ENCODE measurements around the gene MAPKAPK2. TPM values are rescaled to one million over a fixed set of nuclear protein-coding genes. Genes with fewer than 3 reads are reported as not detected.

The MAPKAPK2 gene
- total RNA-seq, 1 experiment from 2014 or later, result 72.4 TPM

GRCh38 chr1:206704226-206704625 lies 19.5 kb downstream of the MAPKAPK2 start:
- Histone ChIP-seq H3K27me3 (ENCODE audit: control insufficient read depth, insufficient read depth, low read length) (no peaks in the 10 kb centered on the region), H3K9me3 (ENCODE audit: control insufficient read depth, insufficient read depth, low read depth, low read length) (no peaks in the 10 kb centered on the region), H3K4me1 (ENCODE audit: control insufficient read depth, insufficient read depth, low read length) (peaks cover 37% of the 10 kb centered on the region), H3K36me3 (ENCODE audit: control insufficient read depth, insufficient read depth, low read length) (no peaks in the 10 kb centered on the region), H3K4me3 (ENCODE audit: low read depth in 2 of 2, low read length in 2 of 2) (no peak overlapping the region), H3K27ac (ENCODE audit: low read length) (no peak overlapping the region)
- CTCF ChIA-PET, result no interaction called here
- POLR2A ChIA-PET, result no interaction called here
- BruUV-seq (replicated peaks), result no TSS peak
- no peak for TF ChIP-seq TCF7L2 (IDR thresholded peaks at IDR 0.05; ENCODE audit: low read depth, low read length)
- TF ChIP-seq SIN3A (IDR thresholded peaks at IDR 0.05; ENCODE audit: borderline replicate concordance, insufficient read depth, low read depth, low read length), result no peak
- in situ Hi-C loops (cut with HindIII; ENCODE audit: low pct_unique_long_range_greater_than_20kb, low sequenced_read_pairs), result no loop called here
- no peak for ATAC-seq
- intact Hi-C loops (cut with micrococcal nuclease; ENCODE audit: unreplicated experiment), result no loop called here
- no peak for DNase-seq (ENCODE audit: low read depth, low spot score)

GRCh38 chr1:206705191-206705590 lies 20.5 kb downstream of the MAPKAPK2 start:
- in situ Hi-C loops (cut with HindIII; ENCODE audit: low pct_unique_long_range_greater_than_20kb, low sequenced_read_pairs) (no loop called here), intact Hi-C loops (cut with micrococcal nuclease; ENCODE audit: unreplicated experiment) (no loop called here)
- no peaks in the 10 kb centered on the region for H3K27me3 ChIP-seq (ENCODE audit: control insufficient read depth, insufficient read depth, low read length)
- H3K4me3 ChIP-seq (ENCODE audit: low read depth in 2 of 2, low read length in 2 of 2), result no peak overlapping the region
- no TSS peak for BruUV-seq (replicated peaks)
- H3K36me3 ChIP-seq (ENCODE audit: control insufficient read depth, insufficient read depth, low read length), result no peaks in the 10 kb centered on the region
- CTCF ChIA-PET, result interaction anchor here (0.9 kb wide), 1 partner anchor 21 kb away, joined by 3 read pairs; no protein-coding TSS in a partner anchor
- no peak for ATAC-seq
- TF ChIP-seq POLR2AphosphoS5 (IDR thresholded peaks at IDR 0.05; ENCODE audit: low read depth, low read length), result no peak
- no peak for TF ChIP-seq SIN3A (IDR thresholded peaks at IDR 0.05; ENCODE audit: borderline replicate concordance, insufficient read depth, low read depth, low read length)
- TF ChIP-seq CTCF (IDR thresholded peaks at IDR 0.05), result no peak
- TF ChIP-seq, protein P1, sequence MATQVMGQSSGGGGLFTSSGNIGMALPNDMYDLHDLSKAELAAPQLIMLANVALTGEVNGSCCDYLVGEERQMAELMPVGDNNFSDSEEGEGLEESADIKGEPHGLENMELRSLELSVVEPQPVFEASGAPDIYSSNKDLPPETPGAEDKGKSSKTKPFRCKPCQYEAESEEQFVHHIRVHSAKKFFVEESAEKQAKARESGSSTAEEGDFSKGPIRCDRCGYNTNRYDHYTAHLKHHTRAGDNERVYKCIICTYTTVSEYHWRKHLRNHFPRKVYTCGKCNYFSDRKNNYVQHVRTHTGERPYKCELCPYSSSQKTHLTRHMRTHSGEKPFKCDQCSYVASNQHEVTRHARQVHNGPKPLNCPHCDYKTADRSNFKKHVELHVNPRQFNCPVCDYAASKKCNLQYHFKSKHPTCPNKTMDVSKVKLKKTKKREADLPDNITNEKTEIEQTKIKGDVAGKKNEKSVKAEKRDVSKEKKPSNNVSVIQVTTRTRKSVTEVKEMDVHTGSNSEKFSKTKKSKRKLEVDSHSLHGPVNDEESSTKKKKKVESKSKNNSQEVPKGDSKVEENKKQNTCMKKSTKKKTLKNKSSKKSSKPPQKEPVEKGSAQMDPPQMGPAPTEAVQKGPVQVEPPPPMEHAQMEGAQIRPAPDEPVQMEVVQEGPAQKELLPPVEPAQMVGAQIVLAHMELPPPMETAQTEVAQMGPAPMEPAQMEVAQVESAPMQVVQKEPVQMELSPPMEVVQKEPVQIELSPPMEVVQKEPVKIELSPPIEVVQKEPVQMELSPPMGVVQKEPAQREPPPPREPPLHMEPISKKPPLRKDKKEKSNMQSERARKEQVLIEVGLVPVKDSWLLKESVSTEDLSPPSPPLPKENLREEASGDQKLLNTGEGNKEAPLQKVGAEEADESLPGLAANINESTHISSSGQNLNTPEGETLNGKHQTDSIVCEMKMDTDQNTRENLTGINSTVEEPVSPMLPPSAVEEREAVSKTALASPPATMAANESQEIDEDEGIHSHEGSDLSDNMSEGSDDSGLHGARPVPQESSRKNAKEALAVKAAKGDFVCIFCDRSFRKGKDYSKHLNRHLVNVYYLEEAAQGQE (IDR thresholded peaks at IDR 0.05; ENCODE audit: insufficient read depth in 1 of 2, low read depth in 2 of 2, low read length in 1 of 2), result no peak
- no peak for TF ChIP-seq TCF7L2 (IDR thresholded peaks at IDR 0.05; ENCODE audit: low read depth, low read length)
- POLR2A ChIA-PET, result no interaction called here
- peaks cover 47% of the 10 kb centered on the region for H3K4me1 ChIP-seq (ENCODE audit: control insufficient read depth, insufficient read depth, low read length)
- no peak for DNase-seq (ENCODE audit: low read depth, low spot score)
- no peak overlapping the region for H3K27ac ChIP-seq (ENCODE audit: low read length)
- no peaks in the 10 kb centered on the region for H3K9me3 ChIP-seq (ENCODE audit: control insufficient read depth, insufficient read depth, low read depth, low read length)

DNA sequence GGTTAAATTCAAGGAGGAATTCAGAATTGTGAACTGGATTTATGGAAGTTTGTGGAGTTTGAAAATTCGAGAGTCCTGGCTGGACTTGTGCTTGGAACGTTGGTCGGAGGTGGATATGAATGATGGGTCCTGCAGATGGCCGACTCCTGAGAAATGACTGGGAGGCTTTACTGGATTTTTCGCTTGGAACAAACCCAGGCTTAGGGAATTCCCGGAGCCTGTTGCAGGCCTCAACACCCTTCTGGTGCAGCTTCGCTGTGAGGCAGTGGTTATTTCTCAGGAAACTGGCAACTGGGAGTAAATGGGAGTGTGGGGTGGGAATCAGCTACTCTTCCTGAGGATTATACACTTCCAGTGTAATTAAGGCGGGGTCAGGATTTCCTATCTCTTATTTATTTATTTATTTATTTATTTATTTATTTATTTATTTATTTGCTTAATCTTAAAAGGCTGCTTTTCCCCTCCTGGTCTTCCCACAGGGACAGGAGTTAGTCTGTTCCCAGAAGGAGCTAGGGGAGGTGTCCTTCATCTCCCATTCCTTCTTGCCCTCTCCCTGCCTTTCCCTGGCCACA lies 21.1 kb downstream of the MAPKAPK2 start:
- Histone ChIP-seq H3K4me1 (ENCODE audit: control insufficient read depth, insufficient read depth, low read length) (peaks cover 52% of the 10 kb centered on the region), H3K9me3 (ENCODE audit: control insufficient read depth, insufficient read depth, low read depth, low read length) (no peaks in the 10 kb centered on the region), H3K27me3 (ENCODE audit: control insufficient read depth, insufficient read depth, low read length) (no peaks in the 10 kb centered on the region), H3K4me3 (ENCODE audit: low read depth in 2 of 2, low read length in 2 of 2) (no peak overlapping the region), H3K36me3 (ENCODE audit: control insufficient read depth, insufficient read depth, low read length) (no peaks in the 10 kb centered on the region), H3K27ac (ENCODE audit: low read length) (no peak overlapping the region)
- CTCF ChIA-PET, result interaction anchor here (0.9 kb wide), 1 partner anchor 20 kb away, joined by 3 read pairs; no protein-coding TSS in a partner anchor
- DNase-seq (ENCODE audit: low read depth, low spot score), result no peak
- in situ Hi-C loops (cut with HindIII; ENCODE audit: low pct_unique_long_range_greater_than_20kb, low sequenced_read_pairs) (no loop called here), intact Hi-C loops (cut with micrococcal nuclease; ENCODE audit: unreplicated experiment) (no loop called here)
- TF ChIP-seq, protein P1 (IDR thresholded peaks at IDR 0.05; ENCODE audit: insufficient read depth in 1 of 2, low read depth in 2 of 2, low read length in 1 of 2), result no peak
- TF ChIP-seq POLR2AphosphoS5 (IDR thresholded peaks at IDR 0.05; ENCODE audit: low read depth, low read length) (no peak), CTCF (IDR thresholded peaks at IDR 0.05) (no peak), TCF7L2 (IDR thresholded peaks at IDR 0.05; ENCODE audit: low read depth, low read length) (no peak), SIN3A (IDR thresholded peaks at IDR 0.05; ENCODE audit: borderline replicate concordance, insufficient read depth, low read depth, low read length) (no peak)
- ATAC-seq, result no peak
- POLR2A ChIA-PET, result no interaction called here
- BruUV-seq (replicated peaks), result no TSS peak
